Endothelial cell of umbilical vein (primary cell): Measurements from ENCODE around the gene UNCX. TPM values are rescaled to one million over a fixed set of nuclear protein-coding genes. Genes with fewer than 3 reads are reported as not detected.

ENCODE experiments used
- BruUV-seq: library from RNA; stranded (reverse); fragments of 400-500 nt; replicated peaks from 2 replicates; lab custom pipeline; 2021; lab: Mats Ljungman, UMichigan
- CTCF ChIA-PET: fragments of 300-600, 350-600 bp; sonication (Branson Sonifier 250); formaldehyde crosslinking; loops from one replicate; lab custom pipeline; 2021; ENCODE audit warnings: antibody characterized with exemption, inconsistent platforms; lab: Charles Lee
- POLR2A ChIA-PET: fragments of 300-600, 350-600 bp; sonication (Branson Sonifier 250); formaldehyde crosslinking; loops from one replicate; lab custom pipeline; 2021; ENCODE audit warnings: antibody characterized with exemption, inconsistent platforms; lab: Charles Lee
- DNase-seq: peaks from one replicate; pipeline ENCODE4 v3.0.0-alpha.2; 2011; ENCODE audit warnings: low read depth, low spot score
- FAIRE-seq: peaks from 2 replicates; lab custom pipeline; 2011; peaks lifted over from hg19 to GRCh38; lab: Jason Lieb, UNC
- H2AFZ ChIP-seq: 2 replicates; pipeline ENCODE4 v1.6.0; 2012; ENCODE audit warnings: low read depth, low read length, control low read depth, inconsistent platforms
- H3K27ac ChIP-seq: 2 replicates; pipeline ENCODE4 v1.5.1; 2011; ENCODE audit warnings: low read depth, mild to moderate bottlenecking, control low read depth, low read length, moderate library complexity; ENCODE audit not compliant: insufficient read depth
- H3K27me3 ChIP-seq, 2 experiments: 2 replicates each; pipeline versions ENCODE4 v1.6.0 to v1.6.1; 2011; ENCODE audit warnings: low read length in 2 of 2, mixed read lengths in 1 of 2; ENCODE audit not compliant: control insufficient read depth in 2 of 2, insufficient read depth in 2 of 2
- H3K36me3 ChIP-seq, 2 experiments: 2 replicates in 1 of 2; 3 replicates in 1 of 2; pipeline ENCODE4 v1.5.1; 2011; ENCODE audit warnings: low read length in 2 of 2, mild to moderate bottlenecking in 1 of 2, moderate library complexity in 1 of 2; ENCODE audit not compliant: control insufficient read depth in 2 of 2, insufficient read depth in 2 of 2; ENCODE audit errors: extremely low read depth in 1 of 2
- H3K4me1 ChIP-seq: 3 replicates; pipeline ENCODE4 v1.5.1; 2011; ENCODE audit warnings: mild to moderate bottlenecking, low read length; ENCODE audit not compliant: control insufficient read depth, insufficient read depth; ENCODE audit errors: extremely low read depth
- H3K4me2 ChIP-seq: 2 replicates; pipeline ENCODE4 v1.6.1; 2011; ENCODE audit warnings: low read length, control low read depth, mixed read lengths; ENCODE audit not compliant: insufficient read depth
- H3K4me3 ChIP-seq, 3 experiments: fragments of 200-600 bp in 1 of 3; sonication (generic), shearing (Covaris generic) in 1 of 3; replicated peaks in 1 of 3; 2 replicates each; pipeline ENCODE4 v1.5.1; 2011 to 2016; ENCODE audit warnings: control low read depth in 3 of 3, low read length in 3 of 3, mild to moderate bottlenecking in 2 of 3, inconsistent platforms in 1 of 3, low read depth in 1 of 3, moderate library complexity in 1 of 3; ENCODE audit not compliant: insufficient read depth in 1 of 3
- H3K79me2 ChIP-seq: 2 replicates; pipeline ENCODE4 v1.6.0; 2012; ENCODE audit warnings: low read length, inconsistent platforms; ENCODE audit not compliant: control insufficient read depth, insufficient read depth
- H3K9ac ChIP-seq: replicated peaks from 2 replicates; pipeline ENCODE3; 2011; ENCODE audit warnings: low read length, control low read depth; ENCODE audit not compliant: insufficient read depth; ENCODE audit errors: extremely low read depth
- H3K9me1 ChIP-seq: replicated peaks from 3 replicates; pipeline ENCODE4 v1.6.0; 2011; ENCODE audit warnings: mild to moderate bottlenecking, low read length; ENCODE audit not compliant: control insufficient read depth, insufficient read depth; ENCODE audit errors: extremely low read depth
- H3K9me3 ChIP-seq: replicated peaks from 2 replicates; pipeline ENCODE4 v1.5.1; 2012; ENCODE audit warnings: low read length, inconsistent platforms; ENCODE audit not compliant: control insufficient read depth, insufficient read depth
- H4K20me1 ChIP-seq: replicated peaks from 2 replicates; pipeline ENCODE3; 2011; ENCODE audit warnings: mild to moderate bottlenecking, low read length; ENCODE audit not compliant: control insufficient read depth, insufficient read depth; ENCODE audit errors: extremely low read depth
- CTCF ChIP-seq, 2 donors: IDR thresholded peaks; 1 replicate in 1 of 2; 2 replicates in 1 of 2; pipeline ENCODE4 v1.5.1; 2011; ENCODE audit warnings: low read length in 2 of 2, mild to moderate bottlenecking in 2 of 2, moderate library complexity in 2 of 2, control low read depth in 1 of 2, inconsistent platforms in 1 of 2, low read depth in 1 of 2; ENCODE audit not compliant: insufficient read depth in 1 of 2; ENCODE audit errors: extremely low read depth in 1 of 2
- EZH2 ChIP-seq: IDR thresholded peaks from 2 replicates; pipeline ENCODE4 v1.6.1; 2012; ENCODE audit warnings: borderline replicate concordance, low read depth, mild to moderate bottlenecking, moderate library complexity, low read length, inconsistent platforms; ENCODE audit not compliant: severe bottlenecking
- FOS ChIP-seq: IDR thresholded peaks from 2 replicates; pipeline ENCODE4 v1.6.1; 2011; ENCODE audit warnings: mild to moderate bottlenecking, low read length, moderate library complexity, borderline replicate concordance; ENCODE audit not compliant: insufficient read depth
- GATA2 ChIP-seq: IDR thresholded peaks from 2 replicates; pipeline ENCODE4 v1.7.0; 2011; ENCODE audit warnings: low read depth, mild to moderate bottlenecking, moderate library complexity, mixed read lengths, low read length; ENCODE audit not compliant: insufficient read length, insufficient read depth
- JUN ChIP-seq: IDR thresholded peaks from 2 replicates; pipeline ENCODE4 v1.6.1; 2011; ENCODE audit warnings: borderline replicate concordance, low read depth; ENCODE audit not compliant: insufficient read length, insufficient read depth
- MAX ChIP-seq: IDR thresholded peaks from 2 replicates; pipeline ENCODE4 v1.6.1; 2011; ENCODE audit not compliant: insufficient read depth, insufficient read length
- MYC ChIP-seq: IDR thresholded peaks from one replicate; pipeline ENCODE4 v1.6.1; 2011; ENCODE audit warnings: mild to moderate bottlenecking, low read depth, low read length
- POLR2A ChIP-seq: IDR thresholded peaks from 2 replicates; pipeline ENCODE4 v1.6.1; 2012; ENCODE audit warnings: low read depth, mild to moderate bottlenecking, control low read depth, low read length
- POLR2AphosphoS5 ChIP-seq: IDR thresholded peaks from 2 replicates; pipeline ENCODE4 v1.6.1; 2012; ENCODE audit warnings: low read depth, mild to moderate bottlenecking, control low read depth, low read length, moderate library complexity; ENCODE audit not compliant: insufficient read depth
- dilution Hi-C: fragments of 300-500 bp; cut with MboI; formaldehyde crosslinking; loops from one replicate; pipeline ENCODE4 v1.15.0; 2019; ENCODE audit warnings: low sequenced_read_pairs; ENCODE audit not compliant: extremely low pct_ligation_motif_present
- intact Hi-C: fragments of 100-400 bp; cut with micrococcal nuclease; formaldehyde crosslinking; loops from one replicate; pipeline ENCODE4 v1.10.0; 2022
- polyA plus RNA-seq, 4 experiments: library from polyadenylated mRNA; depleted of rRNA in 3 of 4; stranded (reverse) in 3 of 4; unstranded in 1 of 4; fragments of >200 nt; gene quantifications; 2 replicates each; pipeline versions ENCODE4 v1.2.1 to v1.2.3, GENCODE V29; 2011 to 2012; ENCODE audit warnings: missing spikeins in 1 of 4
- total RNA-seq: library from RNA; stranded (reverse); gene quantifications from 2 replicates; pipeline ENCODE4 v1.2.3, GENCODE V29; 2021

Gene UNCX
- total and polyA plus RNA-seq, 2 donors (not counting 3 experiments of a cell fraction or from before 2014, with no cell fraction given) = not detected

- H3K9me1 ChIP-seq = no peaks in the 10 kb centered on the region
- no peak overlapping the region for H2AFZ ChIP-seq
- no peak overlapping the region for H3K4me3 ChIP-seq
- no peak for FAIRE-seq
- no TSS peak for BruUV-seq
- no peak for TF ChIP-seq MAX
- TF ChIP-seq FOS = no peak
- no peaks in the 10 kb centered on the region for H3K36me3 ChIP-seq
- no peak for DNase-seq
- intact Hi-C loops = no loop called here
- dilution Hi-C loops = no loop called here
- no peaks in the 10 kb centered on the region for H3K79me2 ChIP-seq
- no peak overlapping the region for H3K9ac ChIP-seq
- no peak overlapping the region for H3K27ac ChIP-seq
- H3K4me1 ChIP-seq = peaks cover 7% of the 10 kb centered on the region
- no peak overlapping the region for H3K4me2 ChIP-seq
- CTCF ChIA-PET = interaction anchor here (1.0 to 1.4 kb wide), 3 partner anchors 12 to 195 kb away, joined by 3 to 4 read pairs (median 4); no protein-coding TSS in a partner anchor
- peaks cover 0 to 5% of the 10 kb centered on the region in 2 experiments for H3K27me3 ChIP-seq
- POLR2A ChIA-PET = no interaction called here
- no peaks in the 10 kb centered on the region for H3K9me3 ChIP-seq
- no peaks in the 10 kb centered on the region for H4K20me1 ChIP-seq
Measured at GRCh38 chr7:1187127-1187526, 45.5 kb upstream of the UNCX start.

- H4K20me1 ChIP-seq = no peaks in the 10 kb centered on the region
- ChIA-PET POLR2A (no interaction called here), CTCF (interaction anchor here (1.3 to 1.4 kb wide), 2 partner anchors 12 to 13 kb away, joined by 4 read pairs; no protein-coding TSS in a partner anchor)
- no peak overlapping the region for H2AFZ ChIP-seq
- H3K4me2 ChIP-seq = no peak overlapping the region
- dilution Hi-C loops = no loop called here
- no peak for FAIRE-seq
- intact Hi-C loops = no loop called here
- H3K79me2 ChIP-seq = no peaks in the 10 kb centered on the region
- H3K9me1 ChIP-seq = no peaks in the 10 kb centered on the region
- H3K9ac ChIP-seq = no peak overlapping the region
- no peak overlapping the region for H3K27ac ChIP-seq
- no peak overlapping the region for H3K4me3 ChIP-seq
- no peaks in the 10 kb centered on the region for H3K36me3 ChIP-seq
- TF ChIP-seq POLR2A (no peak), JUN (no peak), MAX (no peak), POLR2AphosphoS5 (no peak), CTCF (IDR thresholded peaks at IDR 0.05; ENCODE audit: extremely low read depth in 1 of 2, insufficient read depth in 1 of 2, low read depth in 1 of 2, low read length in 2 of 2) (no peak), EZH2 (no peak), FOS (no peak), GATA2 (no peak), MYC (no peak)
- peaks cover 0 to 5% of the 10 kb centered on the region in 2 experiments for H3K27me3 ChIP-seq
- H3K4me1 ChIP-seq = peaks cover 13% of the 10 kb centered on the region
- DNase-seq = no peak
- BruUV-seq = no TSS peak
- H3K9me3 ChIP-seq = no peaks in the 10 kb centered on the region
Measured at GRCh38 chr7:1188720-1189294, 43.9 kb upstream of the UNCX start.
